ENCODE measurements around the gene PTCHD1.
A peak's percentile ranks its signal among the peaks of the same experiment; 100 is the strongest.

The PTCHD1 gene

DNA sequence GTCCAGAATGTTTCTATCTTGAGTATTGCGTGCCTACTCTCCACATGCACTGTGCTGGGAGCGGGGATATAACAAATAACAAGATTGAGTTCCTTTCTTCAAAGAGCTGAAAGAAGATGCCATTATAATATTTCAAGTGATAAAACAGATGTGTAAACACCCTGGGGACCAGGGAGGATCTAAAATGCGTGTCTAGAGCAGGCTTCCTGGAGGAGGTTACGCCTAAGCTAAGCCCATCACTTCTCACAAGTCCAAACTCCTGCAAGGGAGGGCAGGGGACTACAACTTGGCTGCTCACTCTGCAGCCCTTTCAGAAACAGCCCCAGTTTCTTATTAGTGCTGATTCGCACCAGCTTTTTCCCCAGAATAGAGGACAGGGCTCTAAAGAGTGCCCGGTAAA lies 21.5 kb downstream of the PTCHD1 start:
- DNase-seq (ENCODE audit: low read depth): no peak

DNA sequence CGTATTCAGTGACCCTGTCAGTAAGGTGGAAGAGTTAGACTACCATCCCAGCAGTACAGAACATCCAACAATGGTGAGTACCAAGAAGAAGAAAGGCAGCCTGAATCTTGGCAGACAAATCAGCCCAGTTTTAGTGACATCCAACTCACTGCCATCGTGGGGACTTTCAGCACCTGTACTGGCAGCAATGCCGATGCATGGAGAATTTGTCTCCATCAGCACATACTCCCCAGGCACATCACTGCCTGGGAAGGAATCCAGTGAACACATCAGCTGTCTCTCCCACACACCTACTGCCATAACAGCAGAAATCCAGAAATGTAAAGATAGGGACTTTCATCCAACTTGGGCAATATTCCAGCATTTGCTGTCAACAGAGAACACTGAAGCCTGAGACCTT lies 29.8 kb downstream of the PTCHD1 start:
- DNase-seq (ENCODE audit: low read depth): no peak

DNA sequence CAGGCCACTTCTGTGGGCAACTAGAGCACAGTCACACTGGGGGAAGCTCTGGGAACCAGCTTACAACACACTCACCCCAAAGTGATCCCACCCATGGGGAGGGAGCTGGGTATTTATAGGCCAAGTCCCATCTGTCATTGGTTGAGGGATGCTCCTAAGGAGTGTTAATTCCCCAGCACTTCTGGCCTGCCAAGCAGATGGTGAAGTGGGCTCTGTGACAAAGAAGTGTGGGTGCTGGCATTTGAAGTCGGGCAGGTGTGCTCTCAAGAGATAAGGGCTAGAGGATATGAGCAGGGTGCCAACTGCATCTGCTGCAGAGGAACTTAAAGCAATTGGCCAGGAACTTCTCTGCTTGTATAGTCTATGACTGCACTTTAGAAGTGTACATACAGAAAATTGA lies 30.9 kb downstream of the PTCHD1 start:
- no peak for DNase-seq (ENCODE audit: low read depth)

DNA sequence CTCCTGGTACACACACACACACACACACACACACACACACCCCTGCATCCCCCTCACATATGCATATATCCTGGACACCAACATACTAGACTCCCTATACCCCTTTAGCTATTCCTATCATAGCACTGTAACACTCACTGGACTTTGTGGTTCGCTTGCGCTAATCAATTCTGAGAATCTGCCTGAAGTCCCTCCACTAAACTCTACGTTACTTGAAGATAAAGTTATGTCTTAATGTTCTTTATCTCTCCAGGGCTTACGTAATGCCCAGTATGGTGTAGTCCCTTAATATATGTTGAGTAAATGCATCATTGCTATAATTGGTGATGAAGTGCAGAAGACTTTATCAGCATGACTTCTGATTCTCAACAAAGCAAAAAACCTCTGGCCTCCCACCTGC lies 32.3 kb downstream of the PTCHD1 start:
- no peak for DNase-seq (ENCODE audit: low read depth)

DNA sequence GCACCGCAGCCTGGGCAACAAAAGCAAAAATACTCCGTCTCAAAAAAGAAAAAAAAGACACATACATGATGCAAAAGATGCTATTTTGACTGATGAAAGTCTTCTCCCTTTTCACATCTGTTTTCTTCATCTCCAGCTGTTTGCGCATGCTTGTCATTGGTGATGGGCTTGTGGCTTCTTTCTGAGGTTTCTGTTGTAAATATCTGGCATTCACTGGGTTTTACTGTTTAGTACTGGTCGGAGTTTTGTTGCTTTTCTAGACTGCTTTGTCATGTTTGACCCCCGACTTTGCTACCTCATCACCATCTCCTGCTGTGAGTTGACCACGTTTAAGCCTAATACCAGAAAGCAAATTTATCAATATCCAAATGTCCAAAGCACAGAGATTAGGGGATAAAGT lies 34.4 kb downstream of the PTCHD1 start:
- DNase-seq (ENCODE audit: low read depth): no peak

DNA sequence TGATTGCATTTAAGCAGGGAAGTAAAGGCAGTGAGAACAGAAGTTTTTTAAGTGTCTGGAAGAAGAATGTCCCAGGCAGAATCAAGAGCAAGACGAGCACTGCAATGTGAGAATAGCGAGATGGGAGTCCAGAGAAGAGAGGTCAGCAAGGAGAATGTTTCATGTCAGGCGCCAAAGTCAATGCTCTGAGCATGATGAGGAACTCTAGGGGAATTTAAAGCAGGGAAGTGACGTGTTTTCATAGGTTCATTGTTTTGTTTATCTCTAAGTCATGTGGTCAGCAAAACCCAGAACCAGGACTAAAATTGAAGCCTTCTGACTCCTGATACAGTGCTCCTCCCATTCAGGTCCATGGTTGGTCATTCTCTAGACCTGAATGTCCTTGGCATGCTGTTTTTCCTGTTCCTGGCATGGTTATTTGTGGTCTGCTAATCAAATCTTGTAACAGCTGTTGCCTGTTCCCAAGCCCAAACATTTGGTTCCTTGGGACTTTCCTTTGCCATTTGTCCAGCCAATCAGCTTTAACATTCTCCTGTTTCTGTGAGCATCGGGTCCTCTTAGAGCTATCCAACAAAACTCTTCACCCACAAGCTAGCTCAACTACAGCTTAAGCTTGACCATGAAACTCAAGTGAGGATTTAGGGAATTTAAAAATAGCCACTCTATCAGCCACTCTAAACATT lies 37.7 kb downstream of the PTCHD1 start:
- DNase-seq (ENCODE audit: low read depth): no peak

DNA sequence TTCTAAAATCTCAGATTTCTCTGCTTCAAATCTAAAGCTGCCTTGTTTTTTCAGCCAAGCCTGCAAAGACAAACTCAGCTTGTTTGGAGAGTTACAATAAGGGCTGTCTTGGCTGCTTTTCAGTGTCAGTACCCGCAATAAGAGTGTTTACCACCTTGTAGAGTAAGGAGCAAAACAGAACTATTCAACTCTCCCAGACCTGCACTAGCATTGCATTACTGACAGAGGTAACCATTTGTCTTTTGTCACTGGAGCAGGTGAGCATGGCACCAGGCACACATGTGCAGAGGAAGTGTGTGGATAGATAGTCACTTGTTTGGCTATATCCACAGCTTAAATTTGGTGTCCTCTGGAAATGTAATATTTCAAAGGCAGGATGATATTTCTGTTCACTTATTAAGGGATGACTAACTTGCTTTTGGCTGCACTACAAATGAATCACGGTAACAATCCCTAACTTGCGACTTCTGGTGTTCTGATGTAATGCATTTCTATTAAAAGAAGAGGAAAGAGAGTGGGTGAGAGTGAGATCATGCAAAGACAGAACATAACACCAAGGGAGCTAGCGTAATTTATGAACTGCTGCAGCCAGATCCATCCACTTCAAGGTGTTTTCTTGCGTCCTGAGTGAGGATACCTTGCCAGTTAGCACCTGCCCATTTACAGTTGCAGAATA lies 38.6 kb downstream of the PTCHD1 start:
- DNase-seq (ENCODE audit: low read depth): peak; percentile 41

DNA sequence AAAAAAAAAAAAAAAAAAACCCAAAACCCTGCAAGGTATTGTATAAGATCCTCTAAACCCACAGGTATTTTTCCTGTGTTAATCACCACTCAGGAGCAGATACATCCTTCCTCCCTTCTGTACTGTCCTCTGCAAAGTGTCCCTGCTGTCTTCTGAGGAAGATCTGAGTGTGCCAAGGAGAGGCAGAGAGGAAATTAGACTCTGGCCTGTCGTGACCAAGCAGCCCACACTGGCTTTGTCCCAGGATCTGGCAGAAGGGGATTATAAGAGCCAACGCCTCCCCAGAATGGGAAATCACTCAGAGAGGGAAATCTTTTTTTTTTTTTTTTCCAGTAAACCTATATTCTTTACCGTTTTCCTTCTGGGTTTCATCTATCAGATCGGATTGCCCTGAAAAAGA lies 39.6 kb downstream of the PTCHD1 start:
- DNase-seq (ENCODE audit: low read depth): no peak

DNA sequence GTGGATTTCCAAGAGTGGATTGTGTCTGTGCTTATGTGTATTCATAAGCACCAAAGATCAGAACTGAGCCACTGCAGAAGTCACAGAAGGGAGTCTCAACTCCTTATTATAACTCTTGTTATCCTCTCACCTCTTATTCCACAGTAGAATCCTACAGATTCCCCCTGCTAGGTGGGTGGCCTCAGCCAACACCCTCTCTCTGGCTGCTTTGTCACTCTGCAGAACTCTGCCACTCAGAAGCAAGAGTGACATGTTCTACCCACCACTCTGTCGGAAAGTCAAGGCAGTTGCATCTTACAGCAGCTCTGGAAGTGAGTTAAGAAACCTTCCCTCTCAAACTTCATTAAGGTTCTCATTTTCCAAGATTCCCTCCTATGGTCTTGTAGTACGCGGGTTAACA lies 41.9 kb downstream of the PTCHD1 start:
- DNase-seq (ENCODE audit: low read depth): no peak

DNA sequence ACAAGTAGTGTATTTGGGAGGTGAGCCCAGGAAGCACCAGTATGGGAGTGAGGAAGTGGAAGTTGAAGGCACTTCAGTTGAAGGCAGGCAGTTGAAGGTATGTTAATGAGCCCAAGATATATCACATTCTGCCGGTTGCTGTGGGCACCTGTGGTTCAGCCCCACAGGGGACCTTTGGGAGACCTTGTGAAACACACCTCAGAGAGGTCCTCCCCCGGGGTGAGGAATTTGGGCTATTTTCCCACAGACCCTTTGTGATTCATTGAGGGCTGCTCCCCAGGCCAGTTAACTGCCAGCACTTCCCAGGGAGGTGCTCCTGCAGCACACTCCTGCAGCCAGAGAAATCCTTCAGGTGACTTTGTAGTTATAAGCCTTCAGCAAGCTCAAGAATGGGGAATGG lies 45.9 kb downstream of the PTCHD1 start:
- no peak for DNase-seq (ENCODE audit: low read depth)

DNA sequence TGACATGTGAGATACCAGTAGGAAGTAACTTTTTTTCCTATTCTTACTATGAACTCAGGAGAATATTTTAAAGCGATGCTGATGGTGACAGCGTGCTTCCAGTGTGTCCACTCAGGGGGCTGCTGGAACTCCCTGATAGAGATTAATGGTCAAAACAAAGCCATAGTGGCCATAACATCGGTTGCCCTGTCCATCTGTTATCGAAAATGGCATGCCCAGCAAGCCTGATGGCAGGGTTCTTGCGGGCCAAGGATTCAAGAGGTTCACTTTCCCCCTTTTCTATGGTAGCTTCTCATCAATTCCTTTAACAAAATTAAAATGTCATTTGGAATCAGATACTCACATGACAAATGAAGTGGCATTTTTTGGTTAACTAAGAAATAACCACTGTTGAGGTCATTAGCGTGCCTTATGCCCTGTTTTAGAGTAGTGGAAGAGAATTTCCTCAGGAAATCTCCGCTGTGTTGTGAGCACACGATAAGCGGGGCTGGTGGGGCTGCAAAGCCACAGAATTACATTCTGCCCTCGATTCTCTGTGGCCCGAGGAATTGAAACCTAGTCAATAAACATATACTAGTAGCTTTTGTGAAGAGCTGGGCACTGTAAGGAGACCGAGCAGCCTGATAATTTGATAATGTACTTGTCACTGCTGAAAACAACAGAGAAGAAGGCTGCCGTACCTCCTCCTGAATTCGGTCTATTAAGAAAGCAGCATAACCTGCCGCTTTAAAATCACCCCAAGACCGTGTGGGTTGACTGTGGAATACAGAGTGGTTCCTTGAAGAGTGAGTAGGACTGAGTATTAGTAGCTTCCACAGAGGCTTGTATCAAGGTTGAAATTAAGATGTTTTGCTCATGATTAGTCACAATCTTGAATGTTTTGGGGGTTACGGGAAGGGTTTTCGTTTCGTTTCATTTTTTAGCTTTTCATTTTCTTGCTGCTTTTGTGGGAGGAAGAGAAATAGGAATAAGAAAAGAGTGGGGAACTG lies 46.7 kb downstream of the PTCHD1 start:
- DNase-seq (ENCODE audit: low read depth): no peak

DNA sequence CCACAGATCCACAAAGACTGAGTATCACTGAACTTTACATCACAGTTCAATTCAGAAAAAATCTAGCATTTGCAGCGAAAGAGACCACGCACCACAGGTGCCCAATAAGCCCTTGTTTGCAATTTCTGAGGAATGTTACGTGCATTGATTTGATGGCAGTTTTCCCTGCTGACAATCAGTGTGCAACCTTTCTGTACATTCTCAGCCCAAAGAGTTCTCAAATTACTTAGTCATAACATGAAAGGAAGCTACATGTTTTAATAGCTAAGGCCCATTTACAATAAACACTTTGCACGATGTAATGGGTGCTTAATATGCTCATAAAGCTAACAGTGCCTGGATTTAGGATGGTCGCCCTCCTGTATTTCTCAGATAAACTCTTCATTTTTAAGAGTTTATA lies 47.9 kb downstream of the PTCHD1 start:
- no peak for DNase-seq (ENCODE audit: low read depth)

DNA sequence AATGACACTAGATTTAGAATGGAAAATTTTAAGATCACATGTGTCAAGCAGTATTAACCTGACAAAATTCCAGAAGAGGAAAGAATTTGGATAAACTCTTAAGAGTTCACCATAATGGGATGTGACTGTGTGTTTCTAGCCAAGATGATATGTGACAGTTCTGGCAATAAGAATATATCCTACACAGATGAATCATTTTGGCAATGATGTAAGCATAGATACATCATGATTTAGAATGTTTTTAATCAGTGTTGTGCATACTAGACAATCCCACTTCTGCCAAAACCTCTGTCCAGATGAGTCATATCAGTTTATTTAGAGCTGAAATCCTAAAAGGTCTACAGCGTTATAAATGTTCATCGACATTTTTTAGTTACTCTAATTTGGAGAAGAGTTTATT lies 48.8 kb downstream of the PTCHD1 start:
- DNase-seq (ENCODE audit: low read depth): peak; percentile 25

DNA sequence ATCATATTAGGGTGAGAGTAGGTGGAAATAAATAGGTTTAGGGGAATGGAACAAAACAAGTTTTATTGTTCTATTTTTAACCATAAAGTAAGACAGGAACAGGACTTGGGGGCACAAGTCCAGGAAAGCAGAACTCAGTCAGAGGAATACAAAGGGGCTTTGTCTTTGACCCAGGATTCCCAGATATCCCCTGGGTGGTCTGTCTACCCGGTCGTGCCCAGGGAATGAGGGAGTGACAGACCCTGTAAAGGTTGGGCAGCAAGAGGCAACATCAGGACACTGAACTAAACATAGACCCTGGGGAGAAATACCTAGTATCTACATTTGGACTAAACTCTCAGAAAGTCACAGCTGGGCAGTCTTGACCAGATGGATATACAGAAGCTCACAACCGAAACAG lies 50.6 kb downstream of the PTCHD1 start:
- no peak for DNase-seq (ENCODE audit: low read depth)

DNA sequence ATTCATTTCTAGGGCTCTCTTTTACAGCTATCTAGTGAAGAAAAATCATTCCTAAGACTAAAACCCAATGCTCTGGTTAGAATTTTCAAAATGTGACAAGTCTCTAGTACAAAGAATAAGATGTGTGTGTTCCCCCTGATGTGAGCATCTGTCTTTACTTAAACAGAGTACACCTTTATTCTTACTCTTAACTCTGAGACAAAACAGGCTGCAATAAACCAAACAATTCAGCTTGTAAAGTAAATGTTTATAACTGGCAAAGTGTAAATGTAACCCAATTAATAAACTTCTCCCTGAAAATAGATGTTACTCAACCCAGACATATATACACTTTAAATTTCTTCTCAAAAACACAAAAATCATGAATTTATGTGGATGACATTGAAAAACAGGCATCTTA lies 51.6 kb downstream of the PTCHD1 start:
- DNase-seq (ENCODE audit: low read depth): no peak

DNA sequence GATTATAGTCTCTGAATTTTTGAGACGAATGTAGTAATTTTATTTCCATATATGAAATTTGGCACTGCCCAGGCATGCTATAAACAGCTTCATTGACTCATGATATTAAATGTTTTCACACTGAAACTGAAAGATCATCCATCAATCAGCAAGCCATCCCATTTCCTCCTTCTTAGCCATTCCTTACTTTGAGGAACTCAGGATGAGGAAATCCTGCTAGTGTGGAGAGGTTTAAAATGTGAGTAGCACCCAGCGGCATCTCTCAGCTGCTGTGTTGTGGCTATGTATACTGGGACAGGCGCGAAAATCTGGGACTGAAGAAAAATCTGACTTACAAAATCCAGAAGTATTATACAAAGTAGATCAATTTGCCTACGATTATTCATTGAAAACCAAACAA lies 52.1 kb downstream of the PTCHD1 start:
- no peak for DNase-seq (ENCODE audit: low read depth)

DNA sequence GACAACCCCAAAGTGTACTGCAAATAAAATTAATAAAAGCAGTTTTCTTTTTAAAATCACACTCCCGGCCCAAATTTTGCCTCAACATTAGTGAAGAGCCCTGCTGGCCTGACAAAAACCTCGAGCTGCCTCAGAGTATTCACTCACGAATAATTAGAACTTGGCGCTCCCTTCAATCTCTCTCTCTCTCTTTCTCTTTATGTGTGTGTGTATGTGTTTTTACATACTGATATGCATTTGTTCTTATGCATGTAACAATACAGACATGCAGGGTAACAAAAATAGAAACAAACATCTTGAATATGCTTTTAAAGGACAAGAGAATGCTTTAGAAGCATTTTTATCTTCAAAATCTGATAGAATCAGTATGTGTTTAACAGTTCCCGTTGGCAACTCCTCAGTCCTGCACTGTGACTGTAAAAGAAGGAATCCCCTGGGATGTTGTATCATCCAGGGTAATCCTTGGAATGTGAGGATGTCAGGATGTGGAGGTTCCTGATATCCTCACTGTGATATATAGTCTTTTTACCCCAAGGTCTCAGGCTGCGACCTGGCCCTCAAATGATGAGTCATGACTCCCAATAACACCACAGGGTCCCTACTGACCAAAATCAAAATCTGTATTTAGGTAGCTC lies 53.0 kb downstream of the PTCHD1 start:
- DNase-seq (ENCODE audit: low read depth): peak; percentile 4

DNA sequence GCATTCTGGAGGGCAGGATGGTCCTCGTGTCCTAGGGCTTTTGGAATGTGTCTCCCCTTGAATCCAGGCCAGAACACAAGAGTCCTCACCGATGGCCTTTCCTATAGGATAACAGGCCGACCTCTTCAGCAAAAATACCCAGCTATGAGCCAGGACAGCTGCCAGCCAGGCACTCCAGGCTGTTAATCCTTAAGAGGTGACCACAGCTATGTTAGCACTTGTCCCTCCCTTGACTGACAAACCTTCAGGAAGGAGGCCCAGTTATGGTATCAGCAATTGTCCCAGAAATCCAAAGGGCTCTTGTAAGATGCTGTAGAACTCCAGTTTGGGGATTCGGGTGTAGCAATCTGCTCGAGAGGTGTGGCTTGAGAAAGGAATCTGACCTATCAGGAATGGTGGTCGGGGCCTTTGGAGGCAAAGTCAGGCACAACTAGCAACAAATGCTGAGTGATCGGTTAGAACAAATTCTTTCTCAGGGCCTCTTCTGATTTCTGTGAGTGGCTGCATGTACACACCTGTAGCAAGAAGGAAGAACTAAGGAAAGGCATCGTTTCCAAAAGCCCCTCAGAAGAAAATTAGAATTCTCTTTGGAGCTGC lies 54.6 kb downstream of the PTCHD1 start:
- no peak for DNase-seq (ENCODE audit: low read depth)

DNA sequence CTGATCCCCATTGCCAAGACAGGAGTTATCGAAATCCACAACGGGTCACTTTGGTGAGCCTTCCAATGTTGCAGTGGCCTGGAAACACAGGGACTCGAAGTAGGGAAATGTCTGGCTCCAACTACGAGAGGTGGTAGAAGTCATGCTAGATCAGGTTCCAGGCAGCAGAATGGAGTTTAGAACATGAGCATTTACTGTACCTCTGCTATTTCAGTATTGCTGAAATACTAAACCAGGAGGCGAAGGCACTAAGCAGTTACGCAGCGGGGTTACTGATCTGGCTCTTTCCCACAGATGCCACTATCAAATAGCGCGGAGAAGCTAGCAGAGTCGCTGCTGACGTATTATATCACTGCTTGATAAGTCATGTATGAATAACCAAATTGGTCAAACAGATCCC lies 56.3 kb downstream of the PTCHD1 start:
- DNase-seq (ENCODE audit: low read depth): no peak

DNA sequence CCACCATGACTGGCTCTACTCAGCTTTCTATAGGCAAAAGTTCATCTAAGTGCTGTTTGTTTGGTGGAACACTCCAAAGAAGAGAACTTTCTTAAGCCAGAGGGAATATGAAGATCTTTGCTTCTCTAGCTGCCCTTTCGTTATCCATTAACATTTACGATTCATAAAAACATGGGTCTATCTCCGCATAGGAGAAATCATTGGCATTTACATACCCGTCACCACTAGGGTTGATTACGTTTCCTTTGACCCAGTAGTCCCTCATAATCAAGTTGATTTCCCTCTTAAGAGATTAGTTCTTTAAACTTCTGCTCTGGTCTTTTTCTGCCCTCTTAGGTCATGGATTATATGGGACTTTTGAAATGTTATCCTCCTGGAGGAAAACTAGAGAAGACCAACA lies 57.5 kb downstream of the PTCHD1 start:
- DNase-seq (ENCODE audit: low read depth): no peak

DNA sequence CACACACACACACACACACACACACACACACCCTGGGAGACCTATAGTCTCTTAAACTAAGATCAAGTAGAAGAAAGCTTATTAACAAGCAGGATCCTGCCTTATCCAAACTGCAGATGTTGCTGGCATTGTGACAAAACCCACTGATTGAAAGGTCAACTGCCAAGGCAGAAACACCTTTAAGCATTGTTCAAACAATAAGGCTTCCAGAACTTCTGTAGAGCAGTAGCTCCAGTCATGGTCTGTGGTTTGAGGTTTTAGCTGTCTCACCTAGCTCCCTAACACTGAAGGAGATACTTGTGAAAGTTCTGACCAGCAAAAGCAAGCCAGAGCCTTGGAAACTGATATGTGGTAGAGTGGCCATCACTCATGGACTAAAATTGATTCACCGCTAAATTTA lies 59.8 kb downstream of the PTCHD1 start:
- DNase-seq (ENCODE audit: low read depth): no peak

DNA sequence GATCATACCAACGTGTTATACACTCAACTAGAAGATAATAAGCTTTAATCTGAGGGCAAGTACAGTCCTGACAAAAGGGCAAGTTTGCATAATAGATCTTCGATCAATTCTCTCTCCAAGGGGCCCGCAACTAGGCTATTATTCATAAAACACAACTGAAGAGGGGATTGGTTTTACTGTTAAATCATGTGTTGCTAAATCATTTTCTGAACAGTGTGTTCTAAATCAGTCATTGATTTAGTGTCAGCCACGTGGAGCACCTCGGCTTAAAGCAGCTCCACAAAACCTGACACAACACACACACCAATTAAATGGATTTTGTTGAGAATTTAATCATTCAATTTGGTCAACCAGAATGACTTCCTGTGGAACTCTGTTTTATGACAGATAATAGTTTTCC lies 61.6 kb downstream of the PTCHD1 start:
- DNase-seq (ENCODE audit: low read depth): no peak

Data from EH (cell line).